Sigmoid colon (tissue), 7 donors: ENCODE measurements around the gene PIP5KL1. TPM values are rescaled to one million over a fixed set of nuclear protein-coding genes. Genes with fewer than 3 reads are reported as not detected.

ENCODE experiments used
- DNase-seq: peaks from one replicate; pipeline ENCODE4 v3.0.0-alpha.2; 2019
- H3K27ac ChIP-seq, 4 donors: fragments of 200-600 bp; sonication (generic); one replicate each; pipeline ENCODE4 v1.5.1; 2016 to 2019; ENCODE audit warnings: mild to moderate bottlenecking in 1 of 4
- H3K27me3 ChIP-seq, 3 donors: fragments of 200-600 bp; sonication (generic); one replicate each; pipeline ENCODE4 v1.5.1; 2019; ENCODE audit warnings: mild to moderate bottlenecking in 1 of 3
- H3K36me3 ChIP-seq, 4 donors: fragments of 200-600 bp; sonication (generic); one replicate each; pipeline ENCODE4 v1.5.1; 2016 to 2019
- H3K4me1 ChIP-seq, 4 donors: fragments of 200-600 bp; sonication (generic); one replicate each; pipeline ENCODE4 v1.5.1; 2017 to 2019
- H3K4me3 ChIP-seq, 4 donors: fragments of 200-600 bp; sonication (generic); one replicate each; pipeline ENCODE4 v1.5.1; 2017 to 2019; ENCODE audit warnings: mild to moderate bottlenecking in 2 of 4, moderate library complexity in 1 of 4
- H3K9me3 ChIP-seq, 4 donors: fragments of 200-600 bp in 3 of 4; sonication (generic) in 3 of 4; one replicate each; pipeline versions ENCODE4 v1.5.1 to v1.6.1; 2013 to 2019
- CTCF ChIP-seq, 4 experiments: fragments of 450-650 bp in 3 of 4; fragments of 200-600 bp in 1 of 4; IDR thresholded peaks; one replicate each; pipeline ENCODE4 v1.5.1; 2016 to 2019; ENCODE audit warnings: antibody characterized with exemption in 4 of 4, mild to moderate bottlenecking in 3 of 4, moderate library complexity in 2 of 4
- EP300 ChIP-seq, 4 donors: sonication (generic); formaldehyde crosslinking; IDR thresholded peaks; one replicate each; pipeline ENCODE4 v1.6.1; 2017; ENCODE audit warnings: antibody characterized with exemption in 4 of 4
- POLR2A ChIP-seq, 2 donors: fragments of 450-650 bp; IDR thresholded peaks; one replicate each; pipeline ENCODE4 v1.6.1; 2016; ENCODE audit warnings: antibody characterized with exemption in 2 of 2, mild to moderate bottlenecking in 2 of 2, moderate library complexity in 2 of 2
- POLR2AphosphoS5 ChIP-seq, 4 donors: sonication (generic); formaldehyde crosslinking; IDR thresholded peaks; one replicate each; pipeline ENCODE4 v1.6.1; 2017; ENCODE audit warnings: antibody characterized with exemption in 4 of 4
- WGBS, 2 donors: extraction: QIAGEN DNeasy Blood & Tissue Kit; methylation state at CpG; one replicate each; pipeline ENCODE4 v1.1.7; 2013; 5-methylcytosine and 5-hydroxymethylcytosine counted together
- intact Hi-C: fragments of 100-400 bp; cut with DNase I; formaldehyde crosslinking; loops from one replicate; pipeline ENCODE4 v1.15.1; 2023
- polyA plus RNA-seq, 3 donors: library from polyadenylated mRNA; stranded (reverse); fragments of 200-250 nt; gene quantifications; one replicate each; pipeline ENCODE4 v1.2.3, GENCODE V29; 2013
- total RNA-seq, 4 donors: library from RNA; depleted of rRNA; stranded (reverse); fragments of >200 nt; gene quantifications; one replicate each; pipeline ENCODE4 v1.1.0, GENCODE V29; 2016
- donor health status: healthy with polysubstance abuse.
- donor health status: Bipolar disorder and iron deficiency.
- donor health status: healthy.

Gene PIP5KL1
- total and polyA plus RNA-seq, 7 donors: 0.16 to 4.2 (median 2.1) TPM; not detected in 1

GRCh38 chr9:127943011-127943662 is 12.6 kb upstream of the PIP5KL1 start:
- no peak overlapping the region for H3K4me3 ChIP-seq
- 75 to 80% methylated on average over 14 of the region's 14 CpGs for WGBS, 2 donors
- TF ChIP-seq POLR2AphosphoS5 (IDR thresholded peaks at IDR 0.05): no peak
- TF ChIP-seq EP300 (IDR thresholded peaks at IDR 0.05): no peak
- TF ChIP-seq POLR2A (IDR thresholded peaks at IDR 0.05): no peak
- TF ChIP-seq CTCF (IDR thresholded peaks at IDR 0.05): no peak
- no peaks in the 10 kb centered on the region for H3K9me3 ChIP-seq
- intact Hi-C loops: loop anchor here (1.0 kb wide), 3 partner anchors 37 to 174 kb away; partner anchors contain the start of gene EEIG1
- H3K27ac ChIP-seq: peak overlapping the region in 3 of 4 donors; percentile 43 to 48 (median 47)
- H3K4me1 ChIP-seq: peaks cover 0 to 44% (median 41%) of the 10 kb centered on the region in 4 donors
- no peaks in the 10 kb centered on the region for H3K27me3 ChIP-seq
- no peak for DNase-seq
- peaks cover 12 to 47% (median 25%) of the 10 kb centered on the region in 4 donors for H3K36me3 ChIP-seq

GRCh38 chr9:127942216-127943010 is 11.8 kb upstream of the PIP5KL1 start:
- TF ChIP-seq EP300 (IDR thresholded peaks at IDR 0.05) (no peak), CTCF (IDR thresholded peaks at IDR 0.05) (peak; percentile 92 to 95 (median 94)), POLR2AphosphoS5 (IDR thresholded peaks at IDR 0.05) (peak in 1 of 4 donors; percentile 38)
- DNase-seq: peak; percentile 91
- H3K36me3 ChIP-seq: peaks cover 12 to 47% (median 23%) of the 10 kb centered on the region in 4 donors
- H3K9me3 ChIP-seq: no peaks in the 10 kb centered on the region
- H3K4me1 ChIP-seq: peaks cover 0 to 48% (median 45%) of the 10 kb centered on the region in 4 donors
- intact Hi-C loops: loop anchor here (1.0 kb wide), 3 partner anchors 38 to 175 kb away; partner anchors contain the start of gene EEIG1
- 62 to 67% methylated on average over 18 of the region's 18 CpGs for WGBS, 2 donors
- H3K27me3 ChIP-seq: no peaks in the 10 kb centered on the region
- H3K27ac ChIP-seq: peak overlapping the region in 3 of 4 donors; percentile 45 to 53 (median 47)
- H3K4me3 ChIP-seq: no peak overlapping the region

DNA sequence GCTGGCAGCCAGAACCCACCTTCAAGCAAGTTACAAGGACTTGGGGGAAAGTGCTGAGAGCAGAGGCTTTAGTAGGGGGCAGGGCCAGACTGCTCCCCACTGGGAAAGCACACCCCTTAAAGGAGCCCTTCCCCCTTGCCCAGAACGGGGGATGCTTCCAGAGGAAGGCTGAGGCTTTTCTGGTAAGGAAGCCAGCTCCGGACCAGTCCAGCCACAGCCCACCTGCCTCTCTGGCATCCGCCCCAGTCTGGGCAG is 11.3 kb upstream of the PIP5KL1 start:
- no peak for DNase-seq
- TF ChIP-seq CTCF (IDR thresholded peaks at IDR 0.05): no peak
- no peak for TF ChIP-seq POLR2AphosphoS5 (IDR thresholded peaks at IDR 0.05)
- no peak for TF ChIP-seq EP300 (IDR thresholded peaks at IDR 0.05)
- TF ChIP-seq POLR2A (IDR thresholded peaks at IDR 0.05): no peak
- H3K27ac ChIP-seq: peak overlapping the region in 3 of 4 donors; percentile 19 to 45 (median 31)
- no peaks in the 10 kb centered on the region for H3K27me3 ChIP-seq
- intact Hi-C loops: no loop called here
- no peak overlapping the region for H3K4me3 ChIP-seq
- WGBS, 2 donors: 77 to 87% methylated on average over 3 of the region's 3 CpGs
- H3K9me3 ChIP-seq: no peaks in the 10 kb centered on the region
- peaks cover 12 to 47% (median 23%) of the 10 kb centered on the region in 4 donors for H3K36me3 ChIP-seq
- peaks cover 0 to 52% (median 47%) of the 10 kb centered on the region in 4 donors for H3K4me1 ChIP-seq

- TF ChIP-seq CTCF (IDR thresholded peaks at IDR 0.05): no peak
- no peak for TF ChIP-seq POLR2AphosphoS5 (IDR thresholded peaks at IDR 0.05)
- TF ChIP-seq POLR2A (IDR thresholded peaks at IDR 0.05): no peak
- TF ChIP-seq EP300 (IDR thresholded peaks at IDR 0.05): no peak
- H3K9me3 ChIP-seq: no peaks in the 10 kb centered on the region
- H3K27me3 ChIP-seq: no peaks in the 10 kb centered on the region
- H3K36me3 ChIP-seq: peaks cover 12 to 43% (median 23%) of the 10 kb centered on the region in 4 donors
- H3K27ac ChIP-seq: peak overlapping the region in 1 of 4 donors; percentile 19
- DNase-seq: no peak
- 84 to 86% methylated on average over 18 of the region's 18 CpGs for WGBS, 2 donors
- intact Hi-C loops: no loop called here
- H3K4me3 ChIP-seq: no peak overlapping the region
- H3K4me1 ChIP-seq: peaks cover 0 to 52% (median 47%) of the 10 kb centered on the region in 4 donors
Measured at GRCh38 chr9:127941062-127941960, 10.7 kb upstream of the PIP5KL1 start.
